GM18951 (cell line): ENCODE results near the gene DPH6.
"Not testable (repeated sequence)": the region's sequence is repeated elsewhere in the genome, so short reads cannot be mapped to it uniquely, and the experiment has no call there.

Experiments used
- POLR2A ChIP-seq: IDR thresholded peaks from 4 replicates; pipeline ENCODE4 v1.6.1; 2011; ENCODE audit warnings: mild to moderate bottlenecking; ENCODE audit not compliant: insufficient read length, insufficient read depth; ENCODE audit errors: extremely low read depth
- in situ Hi-C: fragments of 300-500 bp; cut with MboI; formaldehyde crosslinking; loops from one replicate; pipeline ENCODE4 v1.12.0; 2022; ENCODE audit warnings: low sequenced_read_pairs, mixed read lengths, inconsistent platforms; ENCODE audit not compliant: unreplicated experiment

Gene DPH6

DNA sequence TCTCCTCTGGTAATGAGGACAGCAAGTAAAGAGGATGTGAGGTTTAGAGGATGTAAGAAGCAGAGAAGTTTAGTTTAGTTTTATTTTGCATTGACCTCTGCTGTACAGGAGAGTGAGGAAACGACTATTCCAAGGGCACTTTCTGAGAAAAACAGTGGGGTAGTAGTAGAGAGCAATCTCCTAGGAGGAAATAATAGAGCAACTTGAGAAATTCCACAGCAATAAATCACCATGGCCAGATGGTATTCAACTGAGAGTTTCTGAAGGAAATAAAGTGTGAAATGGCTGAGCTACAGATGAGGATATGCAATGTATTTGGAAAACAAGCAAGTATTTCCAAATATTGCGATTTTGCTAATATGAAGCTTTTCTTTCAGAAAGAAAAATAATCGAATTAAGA lies 118.9 kb downstream of the DPH6 start:
- in situ Hi-C loops: no loop called here
- no peak for TF ChIP-seq POLR2A

DNA sequence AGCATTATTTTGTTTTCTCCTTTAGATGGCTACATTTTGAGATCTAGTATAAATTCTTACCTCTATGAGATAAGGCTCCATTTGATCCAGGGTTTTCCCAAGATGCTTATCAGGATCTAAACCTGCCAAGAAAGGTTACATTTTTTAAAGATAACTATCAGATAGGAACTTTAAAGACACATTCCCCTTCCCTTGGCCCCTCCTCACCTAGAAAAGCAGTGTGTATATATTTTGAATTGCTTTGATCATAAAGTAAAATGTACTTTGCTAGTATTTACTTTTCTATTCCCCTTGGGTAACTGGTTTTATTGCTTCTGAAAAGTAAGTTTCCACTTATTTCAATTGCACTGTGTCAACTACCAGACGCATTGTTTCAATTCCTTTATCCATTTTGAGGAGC lies 135.2 kb downstream of the DPH6 start:
- in situ Hi-C loops: no loop called here
- TF ChIP-seq POLR2A: no peak

DNA sequence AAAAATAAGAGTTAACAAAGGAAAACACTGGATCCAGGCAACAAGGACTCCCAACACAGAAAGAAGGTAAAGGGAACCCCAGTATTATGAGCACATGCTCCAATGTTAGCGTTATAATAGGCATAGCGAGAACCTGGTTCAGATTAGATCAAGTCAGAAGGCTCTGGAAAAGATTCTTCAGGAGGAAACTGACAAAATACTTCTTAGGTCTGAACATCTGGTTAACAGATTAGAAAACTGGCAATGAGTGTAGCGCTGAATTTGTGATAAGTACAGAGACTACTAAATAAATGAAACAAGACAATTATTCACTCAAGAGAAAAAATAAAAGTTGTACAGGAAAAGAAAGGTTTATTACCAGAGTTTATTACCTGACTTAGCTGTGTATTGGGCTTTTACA lies 146.1 kb downstream of the DPH6 start:
- TF ChIP-seq POLR2A: no peak
- in situ Hi-C loops: no loop called here

DNA sequence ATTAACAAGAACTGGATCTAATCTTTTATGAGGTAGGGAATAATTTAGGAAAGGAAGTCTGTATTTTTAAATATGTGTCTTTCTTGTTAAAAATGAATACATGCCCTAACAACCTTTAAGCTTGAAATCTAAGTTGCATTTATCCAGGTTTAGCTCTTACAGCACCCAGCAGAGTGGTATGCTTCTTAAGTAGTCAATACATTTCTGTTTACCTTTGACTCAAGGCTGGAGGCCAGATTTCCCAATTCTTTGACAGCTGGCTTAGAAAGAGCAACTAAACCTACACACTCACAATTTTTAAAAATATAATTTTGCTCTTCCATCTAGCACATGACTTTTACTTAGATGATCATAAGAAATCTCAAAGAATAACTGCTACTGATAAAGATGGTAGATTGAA lies 148.9 kb downstream of the DPH6 start:
- no peak for TF ChIP-seq POLR2A
- in situ Hi-C loops: no loop called here

DNA sequence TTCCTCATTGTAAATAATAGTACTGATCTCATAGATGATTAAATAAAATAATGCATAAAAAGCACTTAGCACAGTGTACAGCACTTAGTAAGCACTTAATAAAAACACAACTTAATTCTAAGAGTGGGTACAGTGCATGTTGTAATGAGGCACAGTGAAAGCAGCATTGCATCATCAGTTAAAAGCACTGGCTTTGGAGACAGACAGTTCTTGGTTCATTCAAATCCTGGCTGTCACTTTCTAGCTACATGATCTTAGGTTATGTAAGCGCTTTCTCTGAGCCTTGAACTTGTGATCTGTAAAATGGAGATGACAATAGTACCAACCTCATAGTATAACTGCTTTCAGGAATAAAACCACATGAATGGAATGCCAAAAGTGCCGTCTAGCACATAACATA lies 151.5 kb downstream of the DPH6 start:
- in situ Hi-C loops: no loop called here
- TF ChIP-seq POLR2A: no peak

DNA sequence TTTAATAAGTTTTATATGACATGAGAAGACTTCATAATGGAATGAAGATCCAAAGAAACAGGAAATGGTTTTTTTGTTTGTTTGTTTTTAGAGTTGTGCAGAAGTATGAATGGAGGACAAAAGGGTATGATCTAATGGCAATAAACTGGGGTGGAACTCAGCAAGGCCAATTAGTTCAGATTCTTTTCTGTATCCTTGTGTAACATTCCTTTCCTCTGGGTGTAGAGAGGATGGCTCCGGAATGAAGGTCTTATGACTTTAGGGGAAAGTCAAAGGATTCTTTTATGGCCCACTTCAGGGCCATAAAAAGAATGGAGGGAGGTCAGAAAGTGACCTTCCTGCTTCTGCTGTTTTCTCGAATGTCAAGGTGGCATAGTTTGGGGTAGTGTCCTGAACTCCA lies 152.6 kb downstream of the DPH6 start:
- TF ChIP-seq POLR2A: no peak
- in situ Hi-C loops: no loop called here

DNA sequence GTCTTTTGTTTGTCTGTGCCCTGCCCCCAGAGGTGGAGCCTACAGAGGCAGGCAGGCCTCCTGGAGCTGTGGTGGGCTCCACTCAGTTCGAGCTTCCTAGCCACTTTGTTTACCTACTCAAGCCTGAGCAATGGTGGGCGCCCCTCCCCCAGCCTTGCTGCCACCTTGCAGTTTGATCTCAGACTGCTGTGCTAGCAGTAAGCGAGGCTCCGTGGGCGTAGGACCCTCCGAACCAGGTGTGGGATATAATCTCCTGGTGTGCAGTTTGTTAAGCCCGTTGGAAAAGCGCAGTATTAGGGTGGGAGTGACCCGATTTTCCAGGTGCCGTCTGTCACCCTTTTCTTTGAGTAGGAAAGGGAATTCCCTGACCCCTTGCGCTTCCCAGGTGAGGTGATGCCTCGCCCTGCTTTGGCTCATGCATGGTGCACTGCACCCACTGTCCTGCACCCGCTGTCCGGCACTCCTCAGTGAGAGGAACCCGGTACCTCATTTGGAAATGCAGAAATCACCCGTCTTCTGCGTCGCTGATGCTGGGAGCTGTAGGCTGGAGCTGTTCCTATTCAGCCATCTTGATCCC lies 154.5 kb downstream of the DPH6 start:
- in situ Hi-C loops: not testable (repeated sequence)

DNA sequence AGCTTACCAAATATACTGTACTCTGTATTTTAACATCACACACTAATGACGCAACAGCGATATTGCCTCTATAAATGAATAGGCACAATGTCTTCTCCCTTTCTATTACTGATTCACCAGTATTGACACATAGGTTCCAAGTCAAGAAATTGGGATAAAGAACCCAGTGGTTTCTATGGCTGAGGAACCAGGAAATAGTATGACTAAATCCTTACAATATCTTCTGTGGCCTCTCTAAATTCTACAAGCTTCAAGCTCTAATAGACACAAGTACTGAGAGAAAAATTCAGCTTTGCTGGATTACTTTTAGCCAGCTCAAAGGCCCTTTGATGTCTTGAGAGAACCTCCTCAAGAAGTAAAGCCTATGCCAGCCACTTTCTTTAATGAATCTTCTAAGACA lies 162.5 kb downstream of the DPH6 start:
- in situ Hi-C loops: no loop called here

DNA sequence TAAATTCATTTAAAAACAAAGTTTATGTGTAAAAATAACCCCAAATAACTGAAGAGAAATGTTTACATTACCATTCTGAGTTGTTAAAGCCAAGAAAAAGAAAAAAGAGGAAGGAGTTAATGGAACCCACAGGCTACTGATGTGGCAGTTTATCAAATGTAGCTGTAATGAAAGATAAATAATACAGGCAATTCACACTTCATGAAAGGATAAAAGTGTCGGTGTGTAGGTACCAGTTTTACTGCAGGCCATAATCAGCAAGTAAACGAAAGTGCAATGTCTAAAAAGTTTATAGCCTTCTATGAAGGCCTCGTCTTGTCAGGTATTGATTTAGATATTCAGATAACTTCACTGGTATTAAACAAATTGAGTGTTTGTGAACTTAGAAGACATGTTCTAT lies 164.6 kb downstream of the DPH6 start:
- in situ Hi-C loops: no loop called here
- no peak for TF ChIP-seq POLR2A

More for the DNA sequence above, 162.5 kb downstream of the DPH6 start:
- TF ChIP-seq POLR2A: no peak

DNA sequence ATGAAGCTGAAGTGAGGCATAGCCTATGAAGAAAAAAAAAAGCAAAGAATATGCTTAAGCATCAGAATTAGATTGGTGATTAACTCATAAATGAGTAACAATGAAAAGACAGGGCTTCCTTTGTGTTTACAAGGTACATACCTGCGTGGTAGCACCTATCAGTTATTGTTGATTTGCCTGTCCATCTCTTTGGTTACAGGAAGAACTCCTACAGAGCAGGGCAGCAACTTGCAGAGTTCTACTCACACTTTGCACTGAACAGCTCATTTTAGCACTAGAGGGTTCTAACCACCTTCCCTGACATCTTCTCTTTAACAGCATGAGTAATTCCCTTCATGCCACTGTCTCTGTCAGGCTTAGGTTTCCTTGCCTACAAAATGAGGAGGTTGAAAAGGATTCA lies 166.0 kb downstream of the DPH6 start:
- in situ Hi-C loops: no loop called here
- TF ChIP-seq POLR2A: no peak

DNA sequence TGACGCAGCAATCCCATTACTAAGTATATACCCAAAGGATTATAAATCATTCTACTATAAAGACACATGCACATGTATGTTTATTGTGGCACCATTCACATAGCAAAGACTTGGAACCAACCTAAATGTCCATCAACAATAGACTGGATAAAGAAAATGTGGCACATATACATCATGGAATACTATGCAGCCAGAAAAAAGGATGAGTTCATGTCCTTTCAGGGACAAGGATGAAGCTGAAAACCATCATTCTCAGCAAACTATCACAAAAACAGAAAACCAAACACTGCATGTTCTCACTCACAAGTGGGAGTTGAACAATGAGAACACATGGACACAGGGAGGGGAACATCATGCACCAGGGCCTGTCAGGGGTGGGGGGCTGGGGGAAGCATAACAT lies 167.5 kb downstream of the DPH6 start:
- in situ Hi-C loops: not testable (repeated sequence)

DNA sequence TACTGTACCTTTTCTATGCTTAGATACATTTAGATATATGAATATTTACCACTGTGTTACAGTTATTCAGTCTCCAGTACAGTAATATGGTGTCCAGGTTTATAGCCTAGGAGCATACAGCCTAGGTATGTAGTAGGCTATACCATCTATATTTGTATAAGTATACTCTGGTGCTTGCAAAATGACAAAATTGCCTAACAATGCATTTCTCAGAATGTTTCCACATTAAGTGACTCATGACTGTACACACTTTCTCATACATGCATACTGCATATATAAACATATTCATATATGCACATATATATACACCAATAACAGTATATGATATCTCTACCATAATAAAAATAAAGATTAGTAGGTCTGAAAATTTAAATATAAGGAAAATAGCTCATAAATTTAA lies 169.3 kb downstream of the DPH6 start:
- in situ Hi-C loops: no loop called here
- no peak for TF ChIP-seq POLR2A

DNA sequence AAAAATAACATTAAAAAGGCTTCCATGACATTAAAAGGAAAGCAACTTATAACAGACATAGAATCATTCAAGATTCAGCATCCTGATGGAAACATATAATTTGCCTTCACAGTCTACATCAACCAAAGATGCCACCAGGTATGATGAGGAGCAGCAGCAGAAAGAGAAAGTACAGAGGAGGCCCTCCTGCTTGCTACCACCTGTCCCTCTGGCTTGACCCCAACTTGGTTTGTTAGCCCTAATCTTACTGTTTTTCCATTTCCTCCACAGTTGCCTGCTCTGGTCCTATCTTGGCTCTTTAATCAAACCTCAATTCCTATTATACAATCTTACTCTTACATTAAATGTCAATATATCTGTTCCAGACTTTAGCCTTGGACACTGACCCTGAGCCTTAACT lies 171.3 kb downstream of the DPH6 start:
- TF ChIP-seq POLR2A: no peak

DNA sequence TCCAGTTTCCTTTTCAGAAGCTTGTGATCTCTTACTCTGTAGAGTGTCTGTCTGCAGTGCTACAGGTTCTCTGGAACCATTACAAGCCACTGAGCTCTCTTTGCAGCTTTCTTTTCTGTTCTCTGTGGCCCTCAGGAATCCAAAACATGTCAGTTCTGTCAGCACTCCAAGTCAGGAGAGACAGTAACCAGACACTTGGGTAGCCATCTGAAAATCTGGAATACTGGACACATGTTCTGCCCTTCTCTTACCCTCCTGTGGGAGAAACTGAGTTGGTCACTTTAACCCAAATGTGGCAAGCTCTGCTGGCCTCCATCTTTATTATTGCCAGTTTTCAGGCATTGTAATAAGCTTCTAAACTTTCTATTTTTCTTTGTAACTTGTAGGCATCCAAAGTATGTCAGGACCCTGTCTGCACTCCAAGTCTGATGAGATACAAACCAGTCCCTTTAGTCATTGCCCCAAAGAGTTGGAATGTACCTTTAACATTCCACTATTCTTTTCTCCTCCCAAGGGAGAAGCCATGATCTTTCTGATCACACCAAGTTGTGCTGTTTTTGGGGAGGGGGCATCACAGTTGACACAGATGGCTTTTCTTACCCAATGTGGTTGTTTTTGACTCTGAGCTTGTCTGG lies 183.7 kb downstream of the DPH6 start:
- in situ Hi-C loops: no loop called here
- no peak for TF ChIP-seq POLR2A

More for the DNA sequence above, 171.3 kb downstream of the DPH6 start:
- in situ Hi-C loops: no loop called here

DNA sequence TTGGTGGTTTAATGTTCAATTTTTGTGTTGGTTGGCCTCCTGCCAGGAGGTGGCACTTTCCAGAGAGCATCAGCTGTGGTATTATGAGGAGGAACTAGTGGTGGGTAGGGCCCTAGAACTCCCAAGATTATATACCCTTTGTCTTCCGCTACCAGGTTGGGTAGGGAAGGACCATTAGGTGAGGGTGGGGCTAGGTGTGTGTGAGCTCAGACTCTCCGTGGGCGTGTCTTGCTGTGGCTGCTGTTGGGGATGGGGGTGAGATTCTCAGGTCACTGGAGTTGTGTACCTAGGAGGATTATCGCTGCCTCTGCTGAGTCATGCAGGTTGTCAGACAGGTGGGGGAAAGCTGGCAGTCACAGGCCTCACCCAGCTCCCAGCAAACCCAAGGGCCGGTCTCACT lies 187.1 kb downstream of the DPH6 start:
- in situ Hi-C loops: no loop called here

More for the DNA sequence above, 187.1 kb downstream of the DPH6 start:
- TF ChIP-seq POLR2A: no peak
